Neural cell (in vitro differentiated cells): ENCODE measurements around the gene PFKL.

ENCODE experiments used
- CTCF ChIP-seq: fragments of 450-650 bp; IDR thresholded peaks from 2 replicates; pipeline ENCODE4 v1.5.1; 2014; ENCODE audit warnings: antibody characterized with exemption, mild to moderate bottlenecking, moderate library complexity; ENCODE audit not compliant: poor library complexity, severe bottlenecking
- EP300 ChIP-seq: fragments of 450-650 bp; conservative IDR thresholded peaks from 2 replicates; pipeline ENCODE4 v1.6.1; 2014; ENCODE audit warnings: antibody characterized with exemption, mild to moderate bottlenecking, moderate library complexity; ENCODE audit not compliant: poor library complexity, severe bottlenecking

GRCh38 chr21:44288251-44289110 is 11.4 kb upstream of the PFKL start:
- no peak for TF ChIP-seq CTCF
- no peak for TF ChIP-seq EP300
